Panc1 (cell line): ENCODE results near the gene CLEC16A. TPM values are rescaled to one million over a fixed set of nuclear protein-coding genes. Genes with fewer than 3 reads are reported as not detected.

Experiments
- ATAC-seq: fragments of 200-7000 bp; cut with Tn5 transposase; 2 replicates; pipeline ENCODE4 v1.9.1; 2020; ENCODE audit warnings: mild to moderate bottlenecking, moderate library complexity
- BruUV-seq: library from RNA; stranded (reverse); fragments of 400-500 nt; replicated peaks from 2 replicates; lab custom pipeline; 2021; lab: Mats Ljungman, UMichigan
- CTCF ChIA-PET: fragments of 300-600 bp; sonication (Branson Sonifier 250); formaldehyde crosslinking; loops from one replicate; lab custom pipeline; 2022; ENCODE audit warnings: antibody characterized with exemption; lab: Charles Lee
- POLR2A ChIA-PET: fragments of 300-600 bp; sonication (Branson Sonifier 250); formaldehyde crosslinking; loops from one replicate; lab custom pipeline; 2022; ENCODE audit warnings: antibody characterized with exemption; lab: Charles Lee
- DNase-seq: peaks from one replicate; pipeline ENCODE4 v3.0.0-alpha.2; 2010; ENCODE audit warnings: low read depth, low spot score
- H3K27ac ChIP-seq: 2 replicates; pipeline ENCODE4 v1.5.1; 2011; ENCODE audit warnings: mild to moderate bottlenecking, low read length, inconsistent platforms
- H3K27me3 ChIP-seq: fragments of 200-500 bp; sonication (Bioruptor generic); 2 replicates; pipeline ENCODE4 v1.6.0; 2014; ENCODE audit warnings: low read length, inconsistent platforms; ENCODE audit not compliant: control insufficient read depth, insufficient read depth
- H3K36me3 ChIP-seq: fragments of 200-500 bp; sonication (Bioruptor generic); 2 replicates; pipeline ENCODE4 v1.5.1; 2014; ENCODE audit warnings: inconsistent platforms, mild to moderate bottlenecking, low read length, moderate library complexity; ENCODE audit not compliant: control insufficient read depth, insufficient read depth
- H3K4me1 ChIP-seq: 2 replicates; pipeline ENCODE4 v1.5.1; 2011; ENCODE audit warnings: inconsistent platforms, mild to moderate bottlenecking, low read length, moderate library complexity; ENCODE audit not compliant: control insufficient read depth, insufficient read depth
- H3K4me3 ChIP-seq, 2 experiments: 2 replicates each; pipeline ENCODE4 v1.5.1; 2011 to 2012; ENCODE audit warnings: low read depth in 2 of 2, low read length in 2 of 2, mild to moderate bottlenecking in 2 of 2, inconsistent platforms in 1 of 2, moderate library complexity in 1 of 2
- H3K9me3 ChIP-seq: fragments of 200-500 bp; sonication (Bioruptor generic); 2 replicates; pipeline ENCODE4 v1.5.1; 2014; ENCODE audit warnings: low read depth, mild to moderate bottlenecking, inconsistent platforms, low read length, moderate library complexity; ENCODE audit not compliant: control insufficient read depth, insufficient read depth
- CTCF ChIP-seq: fragments of 450-650 bp; IDR thresholded peaks from 2 replicates; pipeline ENCODE4 v1.5.1; 2017; ENCODE audit warnings: mild to moderate bottlenecking
- POLR2AphosphoS5 ChIP-seq: IDR thresholded peaks from 2 replicates; pipeline ENCODE4 v1.6.1; 2012; ENCODE audit warnings: mild to moderate bottlenecking, low read depth, low read length, moderate library complexity
- SIN3A ChIP-seq: IDR thresholded peaks from 2 replicates; pipeline ENCODE4 v1.6.1; 2012; ENCODE audit warnings: low read depth, mild to moderate bottlenecking, low read length, moderate library complexity, borderline replicate concordance; ENCODE audit not compliant: insufficient read depth
- TCF7L2 ChIP-seq: IDR thresholded peaks from 2 replicates; pipeline ENCODE4 v1.6.1; 2011; ENCODE audit warnings: mild to moderate bottlenecking, low read depth, low read length, inconsistent platforms
- in situ Hi-C: cut with HindIII; loops from 2 replicates; pipeline ENCODE4 v1.10.0; 2016; ENCODE audit warnings: low sequenced_read_pairs, low pct_unique_long_range_greater_than_20kb
- intact Hi-C: fragments of 100-400 bp; cut with micrococcal nuclease; formaldehyde crosslinking; loops from one replicate; pipeline ENCODE4 v1.10.0; 2022; ENCODE audit not compliant: unreplicated experiment
- total RNA-seq: library from RNA; stranded (reverse); gene quantifications from one replicate; pipeline ENCODE4 v1.2.1, GENCODE V29; 2021; ENCODE audit not compliant: unreplicated experiment
- TF ChIP-seq, protein P1 (sequence below), 2 experiments: IDR thresholded peaks; 2 replicates each; pipeline ENCODE4 v1.6.1; 2011 to 2012; ENCODE audit warnings: low read depth in 2 of 2, control low read depth in 1 of 2, low read length in 1 of 2, mild to moderate bottlenecking in 1 of 2, moderate library complexity in 1 of 2; ENCODE audit not compliant: insufficient read depth in 1 of 2

CLEC16A gene
- total RNA-seq, 1 experiment from 2014 or later = 21.0 TPM

GRCh38 chr16:11106726-11107125 lies 162.4 kb downstream of the CLEC16A start:
- Histone ChIP-seq H3K27ac (no peak overlapping the region), H3K4me1 (no peaks in the 10 kb centered on the region), H3K36me3 (no peaks in the 10 kb centered on the region), H3K27me3 (no peaks in the 10 kb centered on the region), H3K4me3 (no peak overlapping the region), H3K9me3 (no peaks in the 10 kb centered on the region)
- ChIA-PET POLR2A (no interaction called here), CTCF (interaction anchor here (0.6 kb wide), 1 partner anchor 191 kb away, joined by 8 read pairs; no protein-coding TSS in a partner anchor)
- intact Hi-C loops = no loop called here
- BruUV-seq = no TSS peak
- DNase-seq = no peak
- in situ Hi-C loops = no loop called here
- TF ChIP-seq POLR2AphosphoS5 (no peak), SIN3A (no peak), TCF7L2 (no peak), CTCF (no peak)
- TF ChIP-seq, protein P1, sequence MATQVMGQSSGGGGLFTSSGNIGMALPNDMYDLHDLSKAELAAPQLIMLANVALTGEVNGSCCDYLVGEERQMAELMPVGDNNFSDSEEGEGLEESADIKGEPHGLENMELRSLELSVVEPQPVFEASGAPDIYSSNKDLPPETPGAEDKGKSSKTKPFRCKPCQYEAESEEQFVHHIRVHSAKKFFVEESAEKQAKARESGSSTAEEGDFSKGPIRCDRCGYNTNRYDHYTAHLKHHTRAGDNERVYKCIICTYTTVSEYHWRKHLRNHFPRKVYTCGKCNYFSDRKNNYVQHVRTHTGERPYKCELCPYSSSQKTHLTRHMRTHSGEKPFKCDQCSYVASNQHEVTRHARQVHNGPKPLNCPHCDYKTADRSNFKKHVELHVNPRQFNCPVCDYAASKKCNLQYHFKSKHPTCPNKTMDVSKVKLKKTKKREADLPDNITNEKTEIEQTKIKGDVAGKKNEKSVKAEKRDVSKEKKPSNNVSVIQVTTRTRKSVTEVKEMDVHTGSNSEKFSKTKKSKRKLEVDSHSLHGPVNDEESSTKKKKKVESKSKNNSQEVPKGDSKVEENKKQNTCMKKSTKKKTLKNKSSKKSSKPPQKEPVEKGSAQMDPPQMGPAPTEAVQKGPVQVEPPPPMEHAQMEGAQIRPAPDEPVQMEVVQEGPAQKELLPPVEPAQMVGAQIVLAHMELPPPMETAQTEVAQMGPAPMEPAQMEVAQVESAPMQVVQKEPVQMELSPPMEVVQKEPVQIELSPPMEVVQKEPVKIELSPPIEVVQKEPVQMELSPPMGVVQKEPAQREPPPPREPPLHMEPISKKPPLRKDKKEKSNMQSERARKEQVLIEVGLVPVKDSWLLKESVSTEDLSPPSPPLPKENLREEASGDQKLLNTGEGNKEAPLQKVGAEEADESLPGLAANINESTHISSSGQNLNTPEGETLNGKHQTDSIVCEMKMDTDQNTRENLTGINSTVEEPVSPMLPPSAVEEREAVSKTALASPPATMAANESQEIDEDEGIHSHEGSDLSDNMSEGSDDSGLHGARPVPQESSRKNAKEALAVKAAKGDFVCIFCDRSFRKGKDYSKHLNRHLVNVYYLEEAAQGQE (IDR thresholded peaks at IDR 0.05; ENCODE audit: insufficient read depth in 1 of 2, low read depth in 2 of 2, low read length in 1 of 2) = no peak
- no peak for ATAC-seq

DNA sequence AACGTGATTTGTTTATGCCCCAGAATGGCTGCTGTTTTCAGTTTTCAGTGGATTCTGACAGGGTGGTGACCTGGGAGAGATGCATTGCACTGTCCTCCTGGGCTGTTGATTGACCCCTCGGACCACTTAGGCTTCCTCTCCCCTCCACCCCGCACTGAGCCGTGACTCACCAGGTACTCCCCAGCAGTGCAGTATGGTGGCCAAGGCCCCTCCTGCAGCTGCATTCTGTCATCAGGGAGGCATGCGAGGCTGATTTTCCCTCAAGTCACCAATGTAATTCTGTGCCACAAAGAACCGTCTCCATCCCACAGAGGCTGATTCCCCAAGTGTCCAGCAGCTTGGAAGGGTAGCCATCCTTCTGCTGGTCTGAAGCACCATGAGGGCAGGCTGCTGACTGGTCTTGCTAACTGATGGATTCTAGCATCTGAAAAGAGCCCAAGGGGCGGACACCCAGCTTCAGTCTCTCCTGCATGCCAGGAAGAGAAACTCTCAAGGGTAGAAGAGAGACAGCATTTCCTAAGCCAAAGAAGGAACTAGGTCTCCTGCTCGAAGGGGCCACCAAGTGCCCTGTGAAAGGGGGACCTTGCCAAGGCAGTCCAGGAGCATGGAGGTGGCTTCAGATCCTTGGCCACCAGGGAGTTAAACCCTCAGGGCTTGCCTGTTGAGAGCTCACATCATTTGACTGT lies 163.6 kb downstream of the CLEC16A start:
- TF ChIP-seq POLR2AphosphoS5 (no peak), CTCF (no peak), SIN3A (no peak), TCF7L2 (no peak)
- TF ChIP-seq, protein P1 (IDR thresholded peaks at IDR 0.05; ENCODE audit: insufficient read depth in 1 of 2, low read depth in 2 of 2, low read length in 1 of 2) = no peak
- no TSS peak for BruUV-seq
- ATAC-seq (no peak), DNase-seq (no peak)
- Histone ChIP-seq H3K4me1 (no peaks in the 10 kb centered on the region), H3K27ac (no peak overlapping the region), H3K4me3 (no peak overlapping the region), H3K27me3 (no peaks in the 10 kb centered on the region), H3K9me3 (no peaks in the 10 kb centered on the region), H3K36me3 (no peaks in the 10 kb centered on the region)
- in situ Hi-C loops = no loop called here
- ChIA-PET CTCF (no interaction called here), POLR2A (no interaction called here)
- intact Hi-C loops = no loop called here
